IPS-15b (cell line): ENCODE measurements around the gene RAB1B.
"Not testable (repeated sequence)": the region's sequence is repeated elsewhere in the genome, so short reads cannot be mapped to it uniquely, and the experiment has no call there.

Source experiments
- H3K27me3 ChIP-seq: one replicate; pipeline ENCODE4 v1.6.1; 2013; ENCODE audit warnings: low read length; ENCODE audit not compliant: control insufficient read depth, insufficient read depth
- H3K36me3 ChIP-seq: one replicate; pipeline ENCODE4 v1.6.1; 2013; ENCODE audit warnings: low read length; ENCODE audit not compliant: control insufficient read depth, insufficient read depth
- H3K4me1 ChIP-seq: one replicate; pipeline ENCODE4 v1.6.1; 2013; ENCODE audit warnings: mild to moderate bottlenecking, low read length; ENCODE audit not compliant: control insufficient read depth, insufficient read depth
- H3K4me3 ChIP-seq: one replicate; pipeline ENCODE4 v1.5.1; 2013; ENCODE audit warnings: low read depth, low read length
- H3K9ac ChIP-seq: one replicate; pipeline ENCODE4 v1.6.1; 2013; ENCODE audit warnings: low read depth, mild to moderate bottlenecking, low read length
- H3K9me3 ChIP-seq: one replicate; pipeline ENCODE4 v1.6.1; 2013; ENCODE audit warnings: mild to moderate bottlenecking, low read length; ENCODE audit not compliant: control insufficient read depth, insufficient read depth

RAB1B gene

DNA sequence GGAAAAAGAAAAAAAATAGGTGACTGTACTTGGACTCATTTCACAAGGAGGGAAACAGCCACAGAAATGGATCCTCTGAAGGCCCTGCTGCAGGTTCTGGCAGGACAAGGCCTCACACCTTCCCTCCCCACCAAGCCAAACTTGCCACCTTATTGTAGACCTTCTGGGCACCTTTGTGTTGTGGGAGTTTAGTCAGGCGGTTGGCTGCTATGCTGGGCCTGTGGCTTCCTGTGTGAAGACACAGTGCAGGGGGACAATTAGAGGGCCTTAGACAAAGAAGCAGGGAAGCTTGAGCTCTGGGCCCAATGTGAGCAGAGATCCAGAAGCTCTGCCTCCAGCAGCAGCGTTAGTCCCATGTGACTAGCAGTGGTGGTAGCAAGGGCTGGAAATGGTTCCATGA is 4.2 kb downstream of the RAB1B start:
- Histone ChIP-seq H3K27me3 (no peaks in the 10 kb centered on the region), H3K9ac (no peak overlapping the region), H3K4me3 (no peak overlapping the region), H3K9me3 (no peaks in the 10 kb centered on the region), H3K4me1 (no peaks in the 10 kb centered on the region), H3K36me3 (peaks cover 31% of the 10 kb centered on the region)

DNA sequence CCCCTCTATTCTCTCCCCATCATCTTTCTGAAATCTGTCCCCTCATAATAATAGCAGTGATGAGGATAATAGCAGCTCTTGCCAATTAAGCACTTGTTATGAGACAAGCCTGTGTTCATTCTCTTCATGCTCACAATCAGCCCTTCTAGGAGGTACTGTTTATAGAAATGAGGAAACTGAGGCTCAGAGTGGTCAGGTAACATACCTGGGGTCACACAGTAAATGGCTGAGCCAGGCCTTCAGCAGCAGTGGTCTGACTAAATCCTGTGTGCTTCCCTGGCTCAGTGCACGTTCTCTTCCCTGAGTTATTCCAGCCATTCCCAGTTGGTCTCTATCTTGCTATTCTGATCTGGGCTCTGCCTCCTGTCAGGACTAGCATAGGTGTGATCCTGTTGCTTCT is 5.8 kb downstream of the RAB1B start:
- Histone ChIP-seq H3K9me3 (no peaks in the 10 kb centered on the region), H3K36me3 (peaks cover 33% of the 10 kb centered on the region), H3K9ac (no peak overlapping the region), H3K4me3 (no peak overlapping the region), H3K27me3 (no peaks in the 10 kb centered on the region), H3K4me1 (no peaks in the 10 kb centered on the region)

DNA sequence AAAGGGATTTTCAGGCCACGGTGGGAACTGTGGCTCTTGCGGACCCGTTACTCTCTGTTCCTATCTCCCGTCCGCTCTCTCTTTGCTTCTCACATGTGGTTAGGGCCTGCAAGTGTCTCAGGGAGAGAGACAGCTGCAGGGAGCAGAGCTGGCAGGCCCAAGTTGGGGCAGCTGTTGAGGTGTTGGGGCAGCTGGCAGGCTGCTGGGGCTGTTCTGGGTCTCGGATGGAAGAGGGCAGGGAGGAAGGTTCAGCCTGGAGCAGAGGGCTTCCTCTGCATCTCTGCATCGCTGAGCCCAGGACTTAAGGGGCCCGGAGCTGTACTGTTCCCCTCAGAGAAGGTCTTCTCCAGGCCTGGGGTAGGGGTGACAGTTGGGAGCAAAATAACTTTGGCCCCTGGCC is 7.0 kb downstream of the RAB1B start:
- H3K4me1 ChIP-seq = no peaks in the 10 kb centered on the region
- H3K27me3 ChIP-seq = no peaks in the 10 kb centered on the region
- no peaks in the 10 kb centered on the region for H3K9me3 ChIP-seq
- H3K4me3 ChIP-seq = no peak overlapping the region
- no peak overlapping the region for H3K9ac ChIP-seq
- peaks cover 33% of the 10 kb centered on the region for H3K36me3 ChIP-seq

DNA sequence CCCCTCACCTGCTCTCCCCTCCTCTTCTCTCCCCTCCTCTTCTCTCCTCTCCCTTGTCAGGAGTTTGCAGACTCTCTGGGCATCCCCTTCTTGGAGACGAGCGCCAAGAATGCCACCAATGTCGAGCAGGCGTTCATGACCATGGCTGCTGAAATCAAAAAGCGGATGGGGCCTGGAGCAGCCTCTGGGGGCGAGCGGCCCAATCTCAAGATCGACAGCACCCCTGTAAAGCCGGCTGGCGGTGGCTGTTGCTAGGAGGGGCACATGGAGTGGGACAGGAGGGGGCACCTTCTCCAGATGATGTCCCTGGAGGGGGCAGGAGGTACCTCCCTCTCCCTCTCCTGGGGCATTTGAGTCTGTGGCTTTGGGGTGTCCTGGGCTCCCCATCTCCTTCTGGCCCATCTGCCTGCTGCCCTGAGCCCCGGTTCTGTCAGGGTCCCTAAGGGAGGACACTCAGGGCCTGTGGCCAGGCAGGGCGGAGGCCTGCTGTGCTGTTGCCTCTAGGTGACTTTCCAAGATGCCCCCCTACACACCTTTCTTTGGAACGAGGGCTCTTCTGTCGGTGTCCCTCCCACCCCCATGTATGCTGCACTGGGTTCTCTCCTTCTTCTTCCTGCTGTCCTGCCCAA is 7.7 kb downstream of the RAB1B start:
- Histone ChIP-seq H3K4me3 (no peak overlapping the region), H3K9ac (no peak overlapping the region), H3K4me1 (no peaks in the 10 kb centered on the region), H3K9me3 (no peaks in the 10 kb centered on the region), H3K36me3 (peaks cover 33% of the 10 kb centered on the region), H3K27me3 (peaks cover 2% of the 10 kb centered on the region)

DNA sequence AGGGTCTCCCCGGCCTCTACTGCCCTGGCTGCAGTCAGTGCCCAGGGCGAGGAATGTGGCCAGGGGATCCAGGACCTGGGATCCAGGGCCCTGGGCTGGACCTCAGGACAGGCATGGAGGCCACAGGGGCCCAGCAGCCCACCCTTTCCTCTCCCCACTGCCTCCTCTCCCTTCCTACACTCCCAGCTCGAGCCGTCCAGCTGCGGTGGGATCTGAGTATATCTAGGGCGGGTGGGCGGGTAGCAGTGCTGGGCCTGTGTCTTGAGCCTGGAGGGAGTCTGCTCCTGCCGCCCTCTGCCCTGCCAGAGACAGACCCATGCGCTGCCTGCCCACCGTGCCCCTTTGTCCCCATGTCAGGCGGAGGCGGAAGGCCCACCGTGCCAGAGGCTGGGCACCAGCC is 8.2 kb downstream of the RAB1B start:
- H3K36me3 ChIP-seq = peaks cover 33% of the 10 kb centered on the region
- H3K4me3 ChIP-seq, H3K4me1 ChIP-seq, H3K9ac ChIP-seq, H3K9me3 ChIP-seq, H3K27me3 ChIP-seq: not testable (repeated sequence)

DNA sequence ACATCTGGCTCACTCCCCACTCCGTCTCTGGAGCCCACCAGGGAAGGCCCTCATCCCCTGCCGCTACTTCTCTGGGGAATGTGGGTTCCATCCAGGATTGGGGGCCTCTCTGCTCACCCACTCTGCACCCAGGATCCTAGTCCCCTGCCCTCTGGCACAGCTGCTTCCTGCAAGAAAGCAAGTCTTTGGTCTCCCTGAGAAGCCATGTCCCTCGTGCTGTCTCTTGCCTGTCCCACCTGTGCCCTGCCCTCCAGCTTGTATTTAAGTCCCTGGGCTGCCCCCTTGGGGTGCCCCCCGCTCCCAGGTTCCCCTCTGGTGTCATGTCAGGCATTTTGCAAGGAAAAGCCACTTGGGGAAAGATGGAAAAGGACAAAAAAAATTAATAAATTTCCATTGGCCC is 8.6 kb downstream of the RAB1B start:
- peaks cover 30% of the 10 kb centered on the region for H3K36me3 ChIP-seq
- not testable (repeated sequence) for H3K9ac ChIP-seq, H3K9me3 ChIP-seq, H3K4me1 ChIP-seq, H3K27me3 ChIP-seq
- H3K4me3 ChIP-seq = peak overlapping the region; percentile 53

DNA sequence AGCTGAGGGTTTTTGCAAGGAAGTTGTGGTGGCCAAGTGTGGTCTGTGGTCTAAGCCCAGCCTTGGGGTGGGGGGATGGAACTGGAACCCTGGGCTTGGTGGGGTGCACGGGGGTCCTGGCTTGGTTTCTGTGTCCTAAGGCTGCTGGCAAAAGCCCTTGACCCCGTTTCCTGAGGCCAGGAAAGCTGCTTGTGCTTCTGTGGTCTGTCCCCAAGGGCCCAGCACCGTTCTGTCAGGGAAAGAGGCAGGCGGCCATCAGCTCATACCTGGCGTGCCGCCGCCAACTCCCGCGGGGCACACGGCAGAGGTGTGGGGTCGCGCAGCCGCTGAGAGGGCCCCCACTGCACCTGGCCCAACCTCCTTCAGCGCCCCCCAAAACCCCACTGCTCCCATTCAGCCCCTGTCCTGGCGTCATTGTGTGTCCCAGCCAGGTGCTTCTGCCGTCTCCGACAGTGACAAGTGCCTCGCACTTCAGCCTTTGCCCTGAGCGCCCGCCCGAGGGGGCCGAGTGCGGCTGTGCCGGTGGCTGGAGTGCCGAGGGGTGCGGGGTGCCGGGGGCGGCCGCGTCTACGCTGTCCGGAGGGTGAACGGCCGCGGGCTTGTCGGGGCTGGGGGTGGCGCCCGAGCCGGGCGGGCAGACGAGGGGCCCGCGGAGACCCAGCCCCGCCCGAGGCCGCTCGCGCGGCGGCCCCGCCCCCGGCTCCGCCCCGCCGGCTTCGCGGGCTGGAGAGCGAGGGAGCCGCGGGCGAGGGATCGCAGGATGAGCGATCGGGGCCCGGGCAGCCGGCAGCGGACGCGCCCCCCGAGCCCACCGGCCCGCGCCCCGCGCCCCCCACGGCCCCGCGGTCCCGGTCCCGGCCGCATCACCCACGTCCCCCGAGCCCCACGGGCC is 9.3 kb downstream of the RAB1B start, which contains the start of gene CNIH2:
Gene CNIH2, plus strand, starts transcription at position 705 of the 892 bp plus-strand sequence. CDS start 282 bp downstream, outside the sequence.
- H3K4me3 ChIP-seq = peak within 1 kb of the TSS; percentile 53
- peaks cover 2% of the 10 kb centered on the region for H3K27me3 ChIP-seq
- peaks cover 24% of the 10 kb centered on the region for H3K36me3 ChIP-seq
- H3K9me3 ChIP-seq = no peaks in the 10 kb centered on the region
- no peak within 1 kb of the TSS for H3K9ac ChIP-seq
- H3K4me1 ChIP-seq = peaks cover 1% of the 10 kb centered on the region

DNA sequence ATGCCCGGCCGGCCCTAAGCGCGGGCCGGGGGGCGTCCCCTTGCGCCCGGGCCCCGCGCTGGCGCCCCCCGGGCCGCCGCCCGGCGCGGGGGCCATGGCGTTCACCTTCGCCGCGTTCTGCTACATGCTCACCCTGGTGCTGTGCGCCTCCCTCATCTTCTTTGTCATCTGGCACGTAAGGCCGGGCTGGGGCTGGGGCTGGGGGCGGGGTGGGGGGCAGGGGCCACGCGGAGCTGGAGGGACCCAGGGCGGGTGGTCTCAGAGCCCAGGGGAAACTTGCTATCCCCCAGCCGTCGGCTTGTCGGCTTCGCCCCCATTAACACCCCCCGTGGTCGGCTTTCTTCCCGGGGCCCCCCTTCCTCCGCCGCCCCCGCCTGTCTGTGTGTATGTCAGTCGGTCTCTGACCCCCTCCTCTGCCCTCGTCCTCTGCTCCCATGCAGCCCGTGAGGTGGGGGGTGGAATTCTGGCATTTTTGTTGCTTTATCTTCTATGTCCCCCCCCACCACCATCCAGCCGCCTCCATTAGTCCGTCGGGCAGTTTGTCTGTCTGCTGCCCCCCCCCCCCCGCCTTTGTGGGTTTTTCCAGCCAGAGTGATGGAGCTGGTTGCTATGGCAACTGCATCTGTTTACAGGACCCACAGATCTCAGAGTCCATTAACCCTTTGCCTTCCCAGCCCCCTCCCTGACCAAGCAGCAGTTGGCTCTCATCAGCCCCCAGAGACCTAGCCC is 10.1 kb downstream of the RAB1B start:
- Histone ChIP-seq H3K4me3 (peak overlapping the region; percentile 41), H3K36me3 (peaks cover 16% of the 10 kb centered on the region), H3K27me3 (peaks cover 2% of the 10 kb centered on the region), H3K4me1 (peaks cover 3% of the 10 kb centered on the region), H3K9me3 (no peaks in the 10 kb centered on the region), H3K9ac (no peak overlapping the region)

DNA sequence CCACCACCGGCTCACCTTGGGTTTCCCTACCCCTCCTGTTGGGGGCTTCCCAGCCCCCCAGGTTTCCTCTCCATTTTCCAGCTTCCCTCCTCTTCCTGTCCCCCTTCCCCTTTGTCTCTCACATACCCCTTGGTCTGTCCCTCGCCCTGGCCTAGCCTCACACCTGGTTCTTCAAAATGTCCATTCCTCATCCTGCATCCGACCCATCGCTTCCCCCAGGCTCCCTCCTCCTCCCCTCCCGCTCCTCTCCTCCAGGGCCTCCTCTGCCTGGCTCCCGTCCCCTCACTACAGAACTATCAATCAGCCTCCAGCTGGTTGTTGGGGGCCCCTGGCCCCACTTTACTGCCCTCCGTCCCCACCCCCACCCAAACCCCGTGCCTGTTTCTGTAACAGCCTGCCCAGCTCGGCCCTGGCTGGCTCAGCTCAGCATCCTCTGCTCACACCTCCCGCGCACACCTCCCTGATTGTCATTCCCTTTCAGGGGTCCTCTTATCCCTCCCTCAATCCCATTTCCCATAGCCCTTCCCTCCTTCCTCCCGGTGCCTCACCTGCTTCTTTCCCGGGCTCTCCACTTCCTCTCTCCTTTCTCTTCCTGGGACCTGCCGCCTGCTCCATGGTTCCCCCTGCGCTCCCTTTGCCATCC is 10.8 kb downstream of the RAB1B start:
- H3K36me3 ChIP-seq = peaks cover 13% of the 10 kb centered on the region
- H3K4me1 ChIP-seq = peaks cover 3% of the 10 kb centered on the region
- H3K27me3 ChIP-seq = peaks cover 2% of the 10 kb centered on the region
- peak overlapping the region; percentile 41 for H3K4me3 ChIP-seq
- H3K9me3 ChIP-seq = no peaks in the 10 kb centered on the region
- H3K9ac ChIP-seq = no peak overlapping the region

DNA sequence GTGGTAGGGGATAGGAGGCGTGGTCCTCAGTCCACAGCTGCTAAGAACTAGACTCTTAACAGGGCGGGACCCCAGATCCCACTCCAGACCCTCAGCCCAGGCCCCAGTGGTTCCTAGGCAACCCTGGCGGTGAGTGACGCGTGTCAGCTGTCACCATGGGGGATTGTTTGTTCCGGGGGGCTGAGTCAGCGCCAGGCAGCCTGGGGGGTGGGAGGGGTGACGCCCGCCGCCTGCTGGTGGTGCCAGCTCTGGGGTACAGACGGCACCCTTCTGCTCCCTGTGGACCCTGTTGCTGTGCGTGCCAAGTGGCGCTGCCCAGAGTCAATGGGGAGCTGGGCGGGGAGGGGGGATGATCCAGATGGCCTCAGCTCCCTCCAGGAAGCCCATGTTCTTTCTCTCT is 12.0 kb downstream of the RAB1B start:
- no peak overlapping the region for H3K4me3 ChIP-seq
- peaks cover 20% of the 10 kb centered on the region for H3K36me3 ChIP-seq
- no peaks in the 10 kb centered on the region for H3K9me3 ChIP-seq
- H3K27me3 ChIP-seq = peaks cover 2% of the 10 kb centered on the region
- H3K4me1 ChIP-seq = peaks cover 3% of the 10 kb centered on the region
- H3K9ac ChIP-seq = no peak overlapping the region

DNA sequence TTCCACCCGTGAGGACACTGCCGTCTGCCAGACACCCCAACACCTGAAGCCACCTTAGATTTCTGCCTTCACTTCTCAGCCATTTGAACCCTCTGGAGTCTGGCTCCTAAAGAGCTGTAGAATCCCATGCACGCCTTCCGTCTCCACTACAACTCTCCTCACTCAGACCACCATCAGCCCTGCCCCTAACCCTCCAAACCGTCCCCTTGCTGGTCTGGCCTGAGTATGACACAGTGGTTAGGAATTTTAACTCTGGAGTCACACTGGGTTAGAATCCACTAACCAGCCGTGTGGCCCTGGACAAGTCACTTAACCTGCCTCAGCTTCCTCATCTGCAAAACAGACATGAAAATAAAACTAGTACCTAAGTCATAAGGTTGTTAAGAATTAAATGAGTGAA is 12.6 kb downstream of the RAB1B start:
- Histone ChIP-seq H3K9ac (no peak overlapping the region), H3K27me3 (peaks cover 2% of the 10 kb centered on the region), H3K9me3 (no peaks in the 10 kb centered on the region), H3K4me1 (peaks cover 3% of the 10 kb centered on the region), H3K4me3 (no peak overlapping the region), H3K36me3 (peaks cover 23% of the 10 kb centered on the region)
